ENCODE data around the gene ZNRF3. TPM values are rescaled to one million over a fixed set of nuclear protein-coding genes. Genes with fewer than 3 reads are reported as not detected.

Gene ZNRF3
- total and polyA plus RNA-seq, 7 donors = 0.23 to 13.6 (median 8.9) TPM

GRCh38 chr22:28873183-28873963, 10.0 kb upstream of the ZNRF3 start:
- no peak for DNase-seq
- intact Hi-C loops (cut with DNase I) = no loop called here
- Histone ChIP-seq H3K4me3 (no peak overlapping the region), H3K27me3 (no peaks in the 10 kb centered on the region), H3K9me3 (no peaks in the 10 kb centered on the region), H3K27ac (no peak overlapping the region), H3K4me1 (no peaks in the 10 kb centered on the region), H3K36me3 (no peaks in the 10 kb centered on the region)
- TF ChIP-seq POLR2A (IDR thresholded peaks at IDR 0.05) = no peak
- no peak for TF ChIP-seq CTCF (IDR thresholded peaks at IDR 0.05)
- TF ChIP-seq POLR2AphosphoS5 (IDR thresholded peaks at IDR 0.05) = no peak
- no peak for TF ChIP-seq EP300 (IDR thresholded peaks at IDR 0.05)
- 85 to 97% methylated on average over 3 of the region's 3 CpGs for WGBS, 2 donors

DNA sequence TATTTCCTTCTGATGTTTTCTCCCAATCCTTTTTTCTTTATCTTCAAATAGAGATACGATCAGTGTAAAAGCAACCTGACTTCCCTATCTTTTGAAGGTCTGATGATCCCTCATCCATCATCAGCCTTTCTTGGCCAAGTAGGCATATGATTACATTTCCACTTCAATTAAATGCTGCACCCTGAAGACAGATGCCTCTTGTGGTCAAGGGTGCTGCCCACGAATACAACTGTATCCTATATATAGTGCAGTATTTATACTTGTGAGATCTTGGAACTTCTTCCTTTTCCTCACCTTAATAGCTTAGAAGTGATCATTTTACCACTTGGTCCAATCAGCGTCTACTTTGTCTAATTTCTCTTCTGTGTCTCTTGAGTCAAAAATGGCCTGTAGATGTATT, 9.3 kb upstream of the ZNRF3 start:
- no peaks in the 10 kb centered on the region for H3K4me1 ChIP-seq
- H3K27me3 ChIP-seq = no peaks in the 10 kb centered on the region
- no peak for TF ChIP-seq CTCF (IDR thresholded peaks at IDR 0.05)
- no peak overlapping the region for H3K27ac ChIP-seq
- no peak for DNase-seq
- no peak overlapping the region for H3K4me3 ChIP-seq
- no peaks in the 10 kb centered on the region for H3K36me3 ChIP-seq
- 82 to 89% methylated on average over 3 of the region's 3 CpGs for WGBS, 2 donors
- intact Hi-C loops (cut with DNase I) = no loop called here
- H3K9me3 ChIP-seq = no peaks in the 10 kb centered on the region

GRCh38 chr22:28874811-28875320, 8.5 kb upstream of the ZNRF3 start:
- Histone ChIP-seq H3K4me1 (no peaks in the 10 kb centered on the region), H3K27me3 (no peaks in the 10 kb centered on the region), H3K9me3 (no peaks in the 10 kb centered on the region), H3K27ac (no peak overlapping the region), H3K4me3 (no peak overlapping the region), H3K36me3 (no peaks in the 10 kb centered on the region)
- intact Hi-C loops (cut with DNase I) = no loop called here
- no peak for DNase-seq
- TF ChIP-seq EP300 (IDR thresholded peaks at IDR 0.05) (no peak), CTCF (IDR thresholded peaks at IDR 0.05) (no peak), POLR2A (IDR thresholded peaks at IDR 0.05) (no peak), POLR2AphosphoS5 (IDR thresholded peaks at IDR 0.05) (no peak)
- 58 to 87% methylated on average over 2 of the region's 2 CpGs for WGBS, 2 donors

GRCh38 chr22:28882545-28882877, 861 bp upstream of the ZNRF3 start:
- H3K9me3 ChIP-seq = no peaks in the 10 kb centered on the region
- WGBS, 2 donors = 5 to 7% methylated on average over 5 of the region's 5 CpGs
- H3K27ac ChIP-seq = peak overlapping the region; percentile 49 to 87 (median 72)
- TF ChIP-seq EP300 (IDR thresholded peaks at IDR 0.05) (no peak), CTCF (IDR thresholded peaks at IDR 0.05) (no peak), POLR2AphosphoS5 (IDR thresholded peaks at IDR 0.05) (no peak), POLR2A (IDR thresholded peaks at IDR 0.05) (no peak)
- intact Hi-C loops (cut with DNase I) = loop anchor here (1.0 to 5.0 kb wide), 3 partner anchors 26 to 150 kb away; partner anchors contain the start of genes CHEK2 and HSCB
- no peaks in the 10 kb centered on the region for H3K36me3 ChIP-seq
- no peaks in the 10 kb centered on the region for H3K27me3 ChIP-seq
- peaks cover 0 to 41% (median 35%) of the 10 kb centered on the region in 4 donors for H3K4me1 ChIP-seq
- H3K4me3 ChIP-seq = peak overlapping the region; percentile 35 to 71 (median 64)
- DNase-seq = peak; percentile 74

GRCh38 chr22:28883657-28883916, 215 bp downstream of the ZNRF3 start:
- H3K9me3 ChIP-seq = no peaks in the 10 kb centered on the region
- DNase-seq = no peak
- no peaks in the 10 kb centered on the region for H3K27me3 ChIP-seq
- 0% methylated on average over 48 of the region's 48 CpGs for WGBS, 2 donors
- H3K36me3 ChIP-seq = no peaks in the 10 kb centered on the region
- TF ChIP-seq EP300 (IDR thresholded peaks at IDR 0.05) (no peak), POLR2AphosphoS5 (IDR thresholded peaks at IDR 0.05) (no peak), CTCF (IDR thresholded peaks at IDR 0.05) (no peak), POLR2A (IDR thresholded peaks at IDR 0.05) (no peak)
- intact Hi-C loops (cut with DNase I) = loop anchor here (1.0 to 5.0 kb wide), 3 partner anchors 70 to 149 kb away; partner anchors contain the start of genes CHEK2 and HSCB
- peak overlapping the region; percentile 49 to 71 (median 64) for H3K4me3 ChIP-seq
- peak overlapping the region; percentile 77 to 87 (median 80) for H3K27ac ChIP-seq
- peaks cover 0 to 48% (median 37%) of the 10 kb centered on the region in 4 donors for H3K4me1 ChIP-seq
